GM11168 (cell line): ENCODE results near the gene SPOCK2.

Source experiments
- in situ Hi-C: fragments of 300-500 bp; cut with MboI; formaldehyde crosslinking; loops from one replicate; pipeline ENCODE4 v1.12.0; 2022; ENCODE audit warnings: low sequenced_read_pairs; ENCODE audit not compliant: unreplicated experiment

SPOCK2 gene

GRCh38 chr10:72061491-72061890 lies 26.9 kb downstream of the SPOCK2 start:
- in situ Hi-C loops: no loop called here

GRCh38 chr10:72059843-72060822 lies 28.2 kb downstream of the SPOCK2 start:
- in situ Hi-C loops: loop anchor here (10.0 kb wide), 1 partner anchor 155 kb away; no protein-coding TSS in a partner anchor

GRCh38 chr10:72058989-72059842 lies 29.1 kb downstream of the SPOCK2 start:
- in situ Hi-C loops: loop anchor here (10.0 kb wide), 1 partner anchor 154 kb away; no protein-coding TSS in a partner anchor

GRCh38 chr10:72058347-72058898 lies 29.9 kb downstream of the SPOCK2 start:
- in situ Hi-C loops: loop anchor here (10.0 kb wide), 1 partner anchor 154 kb away; no protein-coding TSS in a partner anchor

- in situ Hi-C loops: loop anchor here (10.0 kb wide), 1 partner anchor 152 kb away; no protein-coding TSS in a partner anchor
Measured at GRCh38 chr10:72056932-72057751, 31.2 kb downstream of the SPOCK2 start.

GRCh38 chr10:72056113-72056512 lies 32.2 kb downstream of the SPOCK2 start:
- in situ Hi-C loops: loop anchor here (10.0 kb wide), 1 partner anchor 151 kb away; no protein-coding TSS in a partner anchor

GRCh38 chr10:72053690-72054089 lies 34.7 kb downstream of the SPOCK2 start:
- in situ Hi-C loops: loop anchor here (10.0 kb wide), 1 partner anchor 149 kb away; no protein-coding TSS in a partner anchor

- in situ Hi-C loops: loop anchor here (10.0 kb wide), 1 partner anchor 146 kb away; no protein-coding TSS in a partner anchor
Measured at GRCh38 chr10:72050873-72051272, 37.5 kb downstream of the SPOCK2 start.

- in situ Hi-C loops: loop anchor here (10.0 kb wide), 1 partner anchor 145 kb away; no protein-coding TSS in a partner anchor
Measured at GRCh38 chr10:72049969-72050781, 38.2 kb downstream of the SPOCK2 start.

GRCh38 chr10:72049472-72049871 lies 38.9 kb downstream of the SPOCK2 start:
- in situ Hi-C loops: no loop called here

- in situ Hi-C loops: no loop called here
Measured at GRCh38 chr10:72048450-72049124, 39.8 kb downstream of the SPOCK2 start.

- in situ Hi-C loops: no loop called here
Measured at GRCh38 chr10:72045586-72045985, 42.8 kb downstream of the SPOCK2 start.

GRCh38 chr10:72044417-72045041 lies 43.8 kb downstream of the SPOCK2 start:
- in situ Hi-C loops: no loop called here

- in situ Hi-C loops: no loop called here
Measured at GRCh38 chr10:72043016-72043834, 45.1 kb downstream of the SPOCK2 start.

- in situ Hi-C loops: no loop called here
Measured at GRCh38 chr10:72041491-72041890, 46.9 kb downstream of the SPOCK2 start.

- in situ Hi-C loops: no loop called here
Measured at GRCh38 chr10:72039377-72039776, 49.0 kb downstream of the SPOCK2 start.
